Activated CD8-positive, alpha-beta memory T cell treated with anti-CD3 and anti-CD28 coated beads for 4 hours (primary cell): ENCODE data around the gene SOX18.

Experiments used
- DNase-seq, 2 donors: peaks; one replicate each; pipeline ENCODE4 v3.0.0-alpha.2; 2020; ENCODE audit warnings: low read depth in 2 of 2

The SOX18 gene

GRCh38 chr20:64038565-64039292 lies 10.7 kb downstream of the SOX18 start:
- DNase-seq, result peak; percentile 38 to 60

- no peak for DNase-seq
Measured at GRCh38 chr20:64038224-64038564, 11.2 kb downstream of the SOX18 start.

GRCh38 chr20:64037498-64038213 lies 11.8 kb downstream of the SOX18 start:
- DNase-seq, result no peak

- no peak for DNase-seq
Measured at GRCh38 chr20:64037199-64037497, 12.3 kb downstream of the SOX18 start.

- DNase-seq, result no peak
Measured at GRCh38 chr20:64036346-64037198, 12.9 kb downstream of the SOX18 start.

GRCh38 chr20:64035933-64036345 lies 13.5 kb downstream of the SOX18 start, which contains the start of gene C20orf204:
C20orf204 (plus strand) TSS chr20:64036182; CDS start chr20:64036324, 142 bp downstream.
- DNase-seq, result no peak

GRCh38 chr20:64035066-64035932 lies 14.1 kb downstream of the SOX18 start:
- DNase-seq, result no peak

GRCh38 chr20:64033981-64034493 lies 15.4 kb downstream of the SOX18 start:
- no peak for DNase-seq

- DNase-seq, result no peak
Measured at GRCh38 chr20:64032706-64033624, 16.5 kb downstream of the SOX18 start.

GRCh38 chr20:64031822-64032314 lies 17.6 kb downstream of the SOX18 start:
- DNase-seq, result no peak

- no peak for DNase-seq
Measured at GRCh38 chr20:64030371-64031134, 18.9 kb downstream of the SOX18 start.

- DNase-seq, result no peak
Measured at GRCh38 chr20:64029293-64030117, 19.9 kb downstream of the SOX18 start.

- DNase-seq, result no peak
Measured at GRCh38 chr20:64027981-64028685, 21.3 kb downstream of the SOX18 start.

GRCh38 chr20:64025826-64026412 lies 23.5 kb downstream of the SOX18 start:
- DNase-seq, result no peak

GRCh38 chr20:64025101-64025825 lies 24.2 kb downstream of the SOX18 start:
- DNase-seq, result no peak

- DNase-seq, result no peak
Measured at GRCh38 chr20:64024141-64024990, 25.1 kb downstream of the SOX18 start.
